DOHH2 (cell line): Measurements from ENCODE around the gene PLB1.

Experiments
- EZH2phosphoT487 ChIP-seq: fragments of 200-600 bp; sonication (generic); IDR thresholded peaks from 2 replicates; pipeline ENCODE4 v1.6.1; 2017; ENCODE audit warnings: borderline replicate concordance, mild to moderate bottlenecking, antibody characterized with exemption, low read length, moderate library complexity, mixed read lengths
- TF ChIP-seq, protein P1 (sequence below): fragments of 200-600 bp; sonication (generic); IDR thresholded peaks from one replicate; pipeline ENCODE4 v1.5.1; 2014; ENCODE audit warnings: antibody characterized with exemption, mild to moderate bottlenecking, low read depth, low read length; ENCODE audit not compliant: poor library complexity, severe bottlenecking

- TF ChIP-seq, protein P1, sequence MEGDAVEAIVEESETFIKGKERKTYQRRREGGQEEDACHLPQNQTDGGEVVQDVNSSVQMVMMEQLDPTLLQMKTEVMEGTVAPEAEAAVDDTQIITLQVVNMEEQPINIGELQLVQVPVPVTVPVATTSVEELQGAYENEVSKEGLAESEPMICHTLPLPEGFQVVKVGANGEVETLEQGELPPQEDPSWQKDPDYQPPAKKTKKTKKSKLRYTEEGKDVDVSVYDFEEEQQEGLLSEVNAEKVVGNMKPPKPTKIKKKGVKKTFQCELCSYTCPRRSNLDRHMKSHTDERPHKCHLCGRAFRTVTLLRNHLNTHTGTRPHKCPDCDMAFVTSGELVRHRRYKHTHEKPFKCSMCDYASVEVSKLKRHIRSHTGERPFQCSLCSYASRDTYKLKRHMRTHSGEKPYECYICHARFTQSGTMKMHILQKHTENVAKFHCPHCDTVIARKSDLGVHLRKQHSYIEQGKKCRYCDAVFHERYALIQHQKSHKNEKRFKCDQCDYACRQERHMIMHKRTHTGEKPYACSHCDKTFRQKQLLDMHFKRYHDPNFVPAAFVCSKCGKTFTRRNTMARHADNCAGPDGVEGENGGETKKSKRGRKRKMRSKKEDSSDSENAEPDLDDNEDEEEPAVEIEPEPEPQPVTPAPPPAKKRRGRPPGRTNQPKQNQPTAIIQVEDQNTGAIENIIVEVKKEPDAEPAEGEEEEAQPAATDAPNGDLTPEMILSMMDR = no peak
- TF ChIP-seq EZH2phosphoT487 = no peak
Observed at GRCh38 chr2:28668880-28669279, 173.0 kb downstream of the PLB1 start.
